ENCODE data around the gene UBE2F.

GRCh38 chr2:237941239-237941638, 25.6 kb upstream of the UBE2F start:
- TF ChIP-seq, protein P1, sequence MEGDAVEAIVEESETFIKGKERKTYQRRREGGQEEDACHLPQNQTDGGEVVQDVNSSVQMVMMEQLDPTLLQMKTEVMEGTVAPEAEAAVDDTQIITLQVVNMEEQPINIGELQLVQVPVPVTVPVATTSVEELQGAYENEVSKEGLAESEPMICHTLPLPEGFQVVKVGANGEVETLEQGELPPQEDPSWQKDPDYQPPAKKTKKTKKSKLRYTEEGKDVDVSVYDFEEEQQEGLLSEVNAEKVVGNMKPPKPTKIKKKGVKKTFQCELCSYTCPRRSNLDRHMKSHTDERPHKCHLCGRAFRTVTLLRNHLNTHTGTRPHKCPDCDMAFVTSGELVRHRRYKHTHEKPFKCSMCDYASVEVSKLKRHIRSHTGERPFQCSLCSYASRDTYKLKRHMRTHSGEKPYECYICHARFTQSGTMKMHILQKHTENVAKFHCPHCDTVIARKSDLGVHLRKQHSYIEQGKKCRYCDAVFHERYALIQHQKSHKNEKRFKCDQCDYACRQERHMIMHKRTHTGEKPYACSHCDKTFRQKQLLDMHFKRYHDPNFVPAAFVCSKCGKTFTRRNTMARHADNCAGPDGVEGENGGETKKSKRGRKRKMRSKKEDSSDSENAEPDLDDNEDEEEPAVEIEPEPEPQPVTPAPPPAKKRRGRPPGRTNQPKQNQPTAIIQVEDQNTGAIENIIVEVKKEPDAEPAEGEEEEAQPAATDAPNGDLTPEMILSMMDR (IDR thresholded peaks at IDR 0.05) = no peak
- TF ChIP-seq POLR2A (IDR thresholded peaks at IDR 0.05) = no peak
